Mesothelial cell of epicardium (in vitro differentiated cells): ENCODE data around the gene RNF14. TPM values are rescaled to one million over a fixed set of nuclear protein-coding genes. Genes with fewer than 3 reads are reported as not detected.

ENCODE experiments used
- DNase-seq, 2 experiments: peaks; one replicate each; pipeline ENCODE4 v3.0.0; 2021; ENCODE audit warnings: low spot score in 2 of 2; ENCODE audit not compliant: unreplicated experiment in 2 of 2
- H3K27ac Mint-ChIP-seq: 2 replicates; pipeline ENCODE4 v1.8.0; 2021; ENCODE audit warnings: mixed read lengths
- H3K27me3 Mint-ChIP-seq: 2 replicates; pipeline ENCODE4 v1.8.0; 2021; ENCODE audit warnings: low read depth, mixed read lengths
- H3K36me3 Mint-ChIP-seq: 2 replicates; pipeline ENCODE4 v1.8.0; 2021; ENCODE audit warnings: mixed read lengths
- H3K4me1 Mint-ChIP-seq: 2 replicates; pipeline ENCODE4 v1.8.0; 2021; ENCODE audit warnings: mixed read lengths
- H3K4me3 Mint-ChIP-seq: 2 replicates; pipeline ENCODE4 v1.8.0; 2021; ENCODE audit warnings: mild to moderate bottlenecking, moderate library complexity, mixed read lengths
- H3K9me3 Mint-ChIP-seq: 2 replicates; pipeline ENCODE4 v1.8.0; 2021; ENCODE audit warnings: mixed read lengths
- CTCF ChIP-seq: fragments of 200-600 bp; sonication (generic); IDR thresholded peaks from one replicate; pipeline ENCODE4 v1.5.0; 2021; ENCODE audit warnings: antibody characterized with exemption; ENCODE audit not compliant: unreplicated experiment
- total RNA-seq: library from RNA; stranded (reverse); gene quantifications from 3 replicates; pipeline ENCODE4 v1.2.1, GENCODE V29; 2021

The RNF14 gene
- total RNA-seq, 1 donor from 2014 or later: 34.0 TPM

DNA sequence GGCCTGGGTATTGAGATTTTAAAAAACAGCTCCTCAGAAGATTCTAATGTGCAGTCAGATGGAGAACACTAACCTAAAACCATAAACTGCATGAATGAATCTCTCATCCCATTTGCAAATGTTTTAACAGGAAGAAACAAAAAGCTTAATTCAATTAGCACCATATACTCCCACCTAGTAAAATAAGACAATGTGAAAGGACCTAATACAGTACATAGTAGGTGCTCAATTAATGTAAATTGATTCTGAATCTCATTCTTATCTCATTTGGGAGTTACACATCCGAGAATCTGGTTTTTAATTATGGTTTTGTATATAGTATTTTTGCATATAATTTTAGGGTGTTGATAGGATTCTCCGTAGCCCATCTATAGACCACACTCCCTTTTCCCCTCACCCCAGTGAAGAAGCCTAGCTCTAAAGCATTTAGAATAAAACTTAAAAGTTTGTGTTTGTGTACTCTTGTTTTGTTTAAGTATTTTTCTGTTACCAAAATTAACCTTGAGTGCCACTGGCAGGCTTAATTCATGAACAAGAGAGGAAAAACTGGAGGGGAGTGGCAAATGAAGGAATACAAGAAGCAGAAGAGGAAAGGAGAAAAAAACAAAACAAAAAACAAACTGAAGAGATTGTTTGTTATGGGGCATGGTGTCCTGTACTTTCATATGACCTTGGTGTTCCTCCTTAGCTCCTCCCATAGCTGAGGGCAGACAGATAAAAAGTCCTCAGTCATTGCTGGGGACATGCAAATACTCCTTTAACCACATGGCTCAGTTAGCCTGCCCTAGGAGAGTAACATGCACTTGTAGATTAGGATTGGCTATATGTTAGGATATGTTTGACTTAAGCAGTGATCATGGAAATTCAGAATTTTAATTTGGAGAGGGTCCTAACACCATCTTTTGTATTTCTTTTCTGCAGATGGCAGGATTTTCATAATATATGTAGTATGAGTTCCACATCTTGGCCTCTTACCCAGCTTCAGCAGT, 1.2 kb downstream of the RNF14 start:
- Mint-ChIP-seq H3K4me3 (peak overlapping the region; percentile 96), H3K27me3 (no peaks in the 10 kb centered on the region), H3K9me3 (no peaks in the 10 kb centered on the region), H3K27ac (peak overlapping the region; percentile 99), H3K36me3 (peaks cover 10% of the 10 kb centered on the region), H3K4me1 (peaks cover 22% of the 10 kb centered on the region)
- no peak for TF ChIP-seq CTCF
- no peak for DNase-seq

DNA sequence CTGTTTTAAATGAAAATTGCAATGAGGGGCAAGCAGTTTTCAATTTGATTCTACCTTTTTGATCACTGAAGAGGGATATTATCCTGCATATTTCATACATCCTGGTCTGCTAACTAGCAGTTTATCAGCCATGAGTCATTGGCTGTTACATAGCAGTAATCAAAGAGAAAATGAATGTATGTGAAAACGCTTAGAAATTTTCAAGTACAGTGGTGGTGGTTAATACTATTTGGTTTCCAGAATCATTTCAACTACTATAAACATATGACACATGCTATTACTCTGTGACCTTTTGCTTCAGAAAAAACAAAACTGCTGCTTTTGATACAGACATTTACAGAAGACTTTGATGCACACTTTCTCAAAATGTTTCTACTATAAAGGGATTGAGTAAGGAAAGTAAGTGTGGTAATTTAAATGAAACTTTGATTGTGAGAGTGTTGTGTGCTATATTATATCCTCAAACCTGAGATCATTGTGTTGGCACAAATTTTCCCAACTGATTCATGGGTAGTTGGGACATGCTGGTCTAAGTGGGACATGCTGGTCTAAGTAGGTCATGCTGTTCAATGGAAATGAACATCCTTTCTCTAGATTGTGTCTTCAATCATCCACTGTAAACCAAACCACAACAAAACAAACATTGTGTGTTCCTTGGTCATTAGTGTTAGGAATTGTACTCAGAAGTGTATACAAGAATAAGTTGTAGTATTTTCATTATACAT, 5.1 kb downstream of the RNF14 start:
- DNase-seq: no peak
- TF ChIP-seq CTCF: no peak
- Mint-ChIP-seq H3K4me1 (peaks cover 15% of the 10 kb centered on the region), H3K27ac (no peak overlapping the region), H3K9me3 (no peaks in the 10 kb centered on the region), H3K36me3 (peaks cover 15% of the 10 kb centered on the region), H3K4me3 (no peak overlapping the region), H3K27me3 (no peaks in the 10 kb centered on the region)

DNA sequence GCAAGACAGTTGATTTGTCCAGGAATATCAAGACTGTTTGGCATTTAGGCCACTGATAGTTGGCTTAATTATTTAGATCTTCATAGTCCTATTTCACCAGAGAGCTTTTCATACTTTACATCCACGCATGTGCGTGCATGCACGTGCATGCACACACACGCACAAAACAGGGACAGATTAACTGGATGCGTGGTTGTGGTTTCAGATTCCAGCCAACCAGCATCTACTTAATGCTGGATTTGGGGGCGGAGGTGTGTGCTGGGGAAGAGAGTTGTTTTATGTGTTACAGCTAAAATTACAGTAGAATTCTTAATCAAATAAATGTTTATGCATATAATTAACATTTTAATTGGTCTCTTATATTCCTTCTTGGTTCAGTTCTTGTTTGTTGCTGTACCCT, 7.3 kb downstream of the RNF14 start:
- Mint-ChIP-seq H3K36me3 (peaks cover 26% of the 10 kb centered on the region), H3K4me3 (no peak overlapping the region)
- DNase-seq: no peak

GRCh38 chr5:141978389-141978788, 9.5 kb downstream of the RNF14 start:
- Mint-ChIP-seq H3K4me1 (no peaks in the 10 kb centered on the region), H3K9me3 (no peaks in the 10 kb centered on the region), H3K4me3 (no peak overlapping the region), H3K36me3 (peaks cover 29% of the 10 kb centered on the region), H3K27ac (no peak overlapping the region), H3K27me3 (no peaks in the 10 kb centered on the region)
- no peak for DNase-seq
- no peak for TF ChIP-seq CTCF

More for the DNA sequence above, 7.3 kb downstream of the RNF14 start:
- TF ChIP-seq CTCF: no peak
- no peaks in the 10 kb centered on the region for H3K27me3 Mint-ChIP-seq
- H3K27ac Mint-ChIP-seq: no peak overlapping the region
- H3K9me3 Mint-ChIP-seq: no peaks in the 10 kb centered on the region
- no peaks in the 10 kb centered on the region for H3K4me1 Mint-ChIP-seq

- Mint-ChIP-seq H3K27ac (no peak overlapping the region), H3K4me3 (no peak overlapping the region), H3K36me3 (peaks cover 31% of the 10 kb centered on the region), H3K9me3 (no peaks in the 10 kb centered on the region), H3K27me3 (no peaks in the 10 kb centered on the region), H3K4me1 (no peaks in the 10 kb centered on the region)
- TF ChIP-seq CTCF: no peak
- no peak for DNase-seq
Measured at GRCh38 chr5:141982626-141983025, 13.7 kb downstream of the RNF14 start.
